ENCODE measurements around the gene RPS15.

The RPS15 gene

DNA sequence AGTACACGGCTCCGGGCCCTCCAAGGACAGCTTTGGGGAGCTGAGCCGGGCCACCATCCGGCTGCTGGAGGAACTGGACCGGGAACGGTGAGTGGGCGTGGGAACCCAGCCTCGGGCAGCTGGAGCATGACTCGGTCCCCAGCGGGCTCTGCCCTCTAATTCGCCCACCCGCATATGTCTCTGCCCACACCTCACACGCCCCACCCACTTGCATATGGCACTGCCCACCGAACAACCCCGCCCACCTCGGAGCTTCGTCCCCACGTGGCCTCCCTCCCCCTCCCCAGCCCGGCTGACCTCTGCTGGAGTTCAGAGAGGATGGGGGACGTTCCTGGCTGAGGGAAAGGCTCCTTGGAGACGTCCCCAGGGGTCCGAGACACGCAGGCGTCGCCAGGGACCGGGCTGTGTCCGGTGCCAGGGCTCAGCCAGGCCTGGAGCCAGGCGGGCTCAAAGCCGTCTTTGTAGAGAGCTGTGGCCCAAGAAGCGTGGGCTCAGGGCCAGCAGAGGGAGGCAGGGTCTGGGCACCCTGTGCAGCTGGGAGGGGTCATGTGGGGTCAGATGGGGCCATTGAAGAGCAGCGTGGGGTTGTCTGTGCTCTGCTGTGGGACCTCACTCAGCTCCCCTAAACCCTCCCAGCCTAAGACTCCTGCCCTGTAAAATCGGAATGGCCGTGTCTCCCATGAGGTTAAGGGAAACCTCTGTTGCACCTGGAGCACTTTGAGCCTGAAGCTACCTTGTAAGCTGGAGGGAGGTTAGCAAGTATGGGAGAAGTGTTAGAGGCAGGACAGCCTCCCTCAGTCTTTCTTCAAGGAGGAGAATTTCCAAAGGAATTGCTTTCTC is 15.5 kb downstream of the RPS15 start:
- DNase-seq (ENCODE audit: low read depth) = no peak

DNA sequence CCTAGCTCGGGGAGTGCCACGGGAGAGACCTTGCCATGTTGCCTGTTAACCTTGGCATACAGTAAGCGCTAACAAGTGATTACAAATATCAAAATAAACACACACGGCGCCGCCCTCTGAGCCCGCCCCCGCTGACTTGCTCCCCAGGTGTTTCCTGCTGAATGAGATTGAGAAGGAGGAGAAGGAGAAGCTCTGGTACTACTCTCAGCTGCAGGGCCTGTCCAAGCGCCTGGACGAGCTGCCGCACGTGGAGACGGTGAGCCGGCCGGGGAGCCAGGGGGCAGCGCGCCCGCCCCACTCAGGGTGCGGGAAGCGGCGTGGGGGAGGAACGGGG is 16.8 kb downstream of the RPS15 start:
- DNase-seq (ENCODE audit: low read depth) = no peak

DNA sequence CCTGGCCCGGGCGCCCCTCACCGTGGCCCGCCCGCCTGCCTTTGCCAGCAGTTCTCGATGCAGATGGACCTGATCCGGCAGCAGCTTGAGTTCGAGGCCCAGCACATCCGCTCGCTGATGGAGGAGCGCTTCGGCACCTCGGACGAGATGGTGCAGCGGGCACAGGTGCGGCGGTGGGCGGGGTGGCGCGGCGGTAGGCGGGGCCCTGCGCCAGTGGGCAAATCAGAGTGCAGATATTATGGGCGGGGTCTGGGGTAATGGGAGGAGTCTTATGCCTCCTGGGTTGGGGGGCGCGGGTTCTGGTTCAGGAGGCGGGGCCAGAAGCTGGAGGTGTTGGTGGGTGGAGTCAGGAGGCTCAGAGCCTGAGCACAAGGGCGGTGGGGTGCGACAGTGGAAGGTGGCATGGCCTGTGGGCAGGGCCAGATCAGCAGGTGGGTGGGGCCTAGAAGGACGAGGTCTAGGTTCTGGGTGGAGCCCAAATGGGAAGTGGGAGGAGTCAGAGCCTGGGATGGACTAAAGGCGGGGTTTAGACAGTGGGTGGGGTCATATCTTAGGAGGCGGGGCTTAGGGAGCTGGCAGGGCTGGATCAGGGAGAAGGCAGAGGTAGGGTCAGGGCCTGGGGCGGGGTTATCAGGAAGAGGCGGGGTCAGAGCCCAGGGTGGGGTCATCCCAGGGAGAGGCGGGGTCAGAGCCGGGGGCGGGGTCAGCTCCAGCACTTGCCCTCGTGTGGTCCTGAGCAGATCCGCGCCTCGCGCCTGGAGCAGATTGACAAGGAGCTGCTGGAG is 17.3 kb downstream of the RPS15 start:
- no peak for DNase-seq (ENCODE audit: low read depth)

DNA sequence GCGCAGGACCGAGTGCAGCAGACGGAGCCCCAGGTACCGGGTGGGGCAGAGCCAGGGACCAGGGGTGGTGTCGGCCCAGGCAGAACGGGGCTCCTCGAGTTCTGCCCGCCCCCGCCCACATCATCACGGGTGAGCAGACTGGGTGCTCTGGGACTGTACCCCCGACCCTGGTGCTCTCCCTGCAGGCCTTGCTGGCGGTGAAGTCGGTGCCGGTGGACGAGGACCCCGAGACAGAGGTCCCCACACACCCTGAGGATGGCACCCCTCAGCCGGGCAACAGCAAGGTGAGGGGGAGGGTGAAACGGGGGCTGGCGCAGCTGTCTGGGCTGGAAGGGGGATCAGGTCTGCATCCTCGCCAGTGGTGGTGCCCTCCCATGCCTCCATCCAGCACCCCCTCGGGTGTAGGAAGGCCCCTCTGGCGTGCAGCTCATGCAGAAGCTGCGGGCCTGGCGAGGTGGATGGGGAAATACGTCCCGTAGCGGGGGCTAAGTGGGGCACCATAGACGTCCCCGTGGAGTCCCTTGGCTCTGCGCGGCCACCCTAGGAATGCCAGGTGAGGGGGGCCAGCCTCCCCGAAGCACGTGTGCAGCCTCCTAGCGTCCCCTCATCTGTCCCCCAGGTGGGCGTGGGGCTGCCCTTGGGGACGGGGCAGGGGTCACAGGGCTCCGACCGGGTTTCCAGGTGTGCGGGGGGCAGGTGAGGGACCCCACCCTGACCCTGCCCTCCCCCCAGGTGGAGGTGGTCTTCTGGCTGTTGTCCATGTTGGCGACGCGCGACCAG is 18.1 kb downstream of the RPS15 start:
- no peak for DNase-seq (ENCODE audit: low read depth)

DNA sequence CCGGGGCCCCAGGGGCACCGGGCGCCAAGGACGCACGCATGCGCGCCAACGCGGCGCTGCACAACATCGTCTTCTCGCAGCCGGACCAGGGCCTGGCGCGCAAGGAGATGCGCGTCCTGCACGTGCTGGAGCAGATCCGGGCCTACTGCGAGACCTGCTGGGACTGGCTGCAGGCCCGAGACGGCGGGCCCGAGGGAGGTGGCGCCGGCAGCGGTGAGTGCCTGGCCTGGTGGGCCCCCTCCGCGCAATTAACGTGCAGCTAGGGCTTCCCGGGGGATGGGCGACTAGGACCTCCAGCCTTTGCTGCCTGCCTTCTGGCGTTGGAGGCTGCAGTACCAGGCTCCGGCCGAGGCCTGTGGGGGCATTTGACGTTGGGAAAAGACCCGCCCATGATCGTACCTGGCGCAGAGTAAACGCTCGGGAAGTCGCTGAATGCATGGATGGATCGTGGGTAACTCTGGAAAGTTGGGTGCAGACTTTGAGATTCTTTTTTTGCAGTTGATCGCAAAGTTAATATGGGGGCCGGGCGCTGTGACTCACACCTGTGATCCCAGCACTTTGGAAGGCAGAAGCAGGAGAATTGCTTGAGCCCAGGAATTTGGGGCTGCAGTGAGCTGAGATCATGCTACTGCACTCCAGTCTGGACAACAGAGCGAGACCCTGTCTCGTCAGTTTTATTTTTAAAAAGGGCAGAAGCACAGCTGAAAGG is 19.0 kb downstream of the RPS15 start:
- no peak for DNase-seq (ENCODE audit: low read depth)

DNA sequence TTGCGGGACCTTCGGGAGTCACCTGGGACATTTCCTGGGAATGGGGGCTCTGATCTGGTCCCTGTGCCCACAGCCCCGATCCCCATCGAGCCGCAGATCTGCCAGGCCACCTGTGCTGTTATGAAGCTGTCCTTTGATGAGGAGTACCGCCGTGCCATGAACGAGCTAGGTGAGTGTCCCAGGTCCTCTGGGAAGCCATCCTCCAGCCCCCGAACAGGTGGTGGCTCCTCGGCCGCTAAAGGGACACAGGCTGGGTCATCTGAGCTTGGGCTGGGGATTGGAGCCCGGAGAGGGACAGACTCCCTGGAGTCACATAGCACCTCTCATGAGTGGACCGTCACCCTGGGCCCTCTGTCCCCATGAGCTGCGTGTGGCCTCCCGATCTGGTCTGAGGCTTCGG is 19.7 kb downstream of the RPS15 start:
- DNase-seq (ENCODE audit: low read depth) = no peak

DNA sequence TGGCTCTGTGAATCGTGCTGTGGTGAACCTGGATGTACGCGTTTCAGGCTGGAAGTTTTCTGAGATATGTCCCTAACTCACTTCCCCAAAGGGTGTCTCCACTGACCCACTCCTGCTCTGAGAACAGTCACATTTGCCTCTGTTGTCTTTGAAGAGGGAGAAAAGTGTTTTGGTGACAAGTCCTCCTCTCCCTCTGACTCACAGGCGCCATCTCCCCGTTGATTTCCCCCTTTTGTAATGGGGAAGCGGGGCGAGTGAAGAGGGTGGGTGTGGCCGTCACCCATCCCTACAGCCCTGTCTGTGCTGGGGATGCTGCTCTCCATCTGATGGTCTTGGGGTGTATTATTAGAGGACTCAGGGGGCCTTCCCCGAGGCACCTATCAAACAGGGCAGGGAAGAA is 21.3 kb downstream of the RPS15 start:
- DNase-seq (ENCODE audit: low read depth) = no peak

DNA sequence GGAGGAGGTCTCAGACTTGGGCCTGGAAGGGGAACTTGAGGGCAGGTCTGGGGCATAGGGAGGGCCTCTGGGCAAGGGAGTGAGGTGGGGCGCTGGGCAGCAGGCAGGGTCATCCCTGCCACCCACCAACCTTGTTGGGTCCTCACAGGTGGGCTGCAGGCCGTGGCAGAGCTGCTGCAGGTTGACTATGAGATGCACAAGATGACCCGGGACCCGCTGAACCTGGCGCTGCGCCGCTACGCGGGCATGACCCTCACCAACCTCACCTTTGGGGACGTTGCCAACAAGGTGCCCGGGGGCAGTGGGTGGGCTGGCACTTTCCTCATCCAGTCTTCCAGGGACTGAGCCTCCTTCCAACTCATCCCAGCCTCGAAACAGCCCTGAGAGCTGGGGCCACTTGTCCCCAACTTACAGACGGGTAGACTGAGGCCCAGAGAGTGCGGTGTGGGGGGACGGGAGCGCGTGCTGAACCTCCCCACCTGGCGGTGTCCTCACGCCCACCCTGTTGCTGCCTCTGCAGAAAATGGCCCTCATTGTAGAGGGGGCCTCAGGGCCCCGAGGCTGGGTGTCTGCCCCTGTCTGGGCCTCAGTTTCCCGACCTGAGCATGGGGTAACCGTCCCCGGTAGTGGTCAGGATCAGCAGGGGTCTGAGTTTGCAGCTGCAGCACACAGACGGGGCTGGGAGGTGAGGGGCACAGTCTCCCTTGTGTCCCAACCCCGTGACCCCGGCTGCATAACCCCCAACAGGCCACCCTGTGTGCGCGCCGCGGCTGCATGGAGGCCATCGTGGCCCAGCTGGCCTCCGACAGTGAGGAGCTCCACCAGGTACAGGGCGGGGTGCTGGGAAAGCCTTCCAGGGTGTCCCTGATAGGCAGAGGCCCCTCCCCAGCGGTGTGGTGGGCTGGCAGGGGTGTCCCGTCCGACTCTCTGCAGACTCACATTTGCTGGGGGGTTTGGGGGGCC is 22.1 kb downstream of the RPS15 start:
- no peak for DNase-seq (ENCODE audit: low read depth)

DNA sequence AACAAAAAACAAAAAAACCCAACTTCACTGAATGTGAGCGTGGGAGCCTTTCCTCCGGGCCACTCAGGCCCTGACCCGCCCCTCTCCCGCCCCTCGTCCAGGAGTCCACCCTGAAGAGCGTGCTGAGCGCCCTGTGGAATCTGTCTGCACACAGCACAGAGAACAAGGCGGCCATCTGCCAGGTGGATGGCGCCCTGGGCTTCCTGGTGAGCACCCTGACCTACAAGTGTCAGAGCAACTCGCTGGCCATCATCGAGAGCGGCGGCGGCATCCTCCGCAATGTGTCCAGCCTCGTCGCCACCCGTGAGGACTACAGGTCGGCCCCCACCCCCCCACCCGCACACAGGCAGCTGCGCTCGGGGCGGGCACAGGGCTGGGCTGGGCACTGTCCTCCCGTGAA is 23.7 kb downstream of the RPS15 start:
- no peak for DNase-seq (ENCODE audit: low read depth)

DNA sequence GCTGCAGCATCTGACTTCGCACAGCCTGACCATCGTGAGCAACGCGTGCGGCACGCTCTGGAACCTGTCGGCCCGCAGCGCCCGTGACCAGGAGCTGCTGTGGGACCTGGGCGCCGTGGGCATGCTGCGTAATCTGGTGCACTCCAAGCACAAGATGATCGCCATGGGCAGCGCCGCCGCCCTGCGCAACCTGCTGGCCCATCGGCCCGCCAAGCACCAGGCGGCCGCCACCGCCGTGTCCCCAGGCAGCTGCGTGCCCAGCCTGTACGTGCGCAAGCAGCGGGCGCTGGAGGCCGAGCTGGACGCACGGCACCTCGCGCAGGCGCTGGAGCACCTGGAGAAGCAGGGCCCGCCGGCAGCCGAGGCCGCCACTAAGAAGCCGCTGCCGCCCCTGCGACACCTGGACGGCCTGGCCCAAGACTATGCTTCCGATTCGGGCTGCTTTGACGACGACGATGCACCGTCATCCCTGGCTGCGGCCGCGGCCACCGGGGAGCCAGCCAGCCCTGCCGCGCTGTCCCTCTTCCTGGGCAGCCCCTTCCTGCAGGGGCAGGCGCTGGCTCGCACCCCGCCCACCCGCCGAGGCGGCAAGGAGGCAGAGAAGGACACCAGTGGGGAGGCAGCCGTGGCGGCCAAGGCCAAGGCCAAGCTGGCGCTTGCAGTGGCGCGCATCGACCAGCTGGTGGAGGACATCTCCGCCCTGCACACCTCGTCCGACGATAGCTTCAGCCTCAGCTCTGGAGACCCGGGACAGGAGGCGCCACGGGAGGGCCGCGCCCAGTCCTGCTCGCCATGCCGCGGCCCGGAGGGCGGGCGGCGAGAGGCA is 27.2 kb downstream of the RPS15 start:
- no peak for DNase-seq (ENCODE audit: low read depth)

DNA sequence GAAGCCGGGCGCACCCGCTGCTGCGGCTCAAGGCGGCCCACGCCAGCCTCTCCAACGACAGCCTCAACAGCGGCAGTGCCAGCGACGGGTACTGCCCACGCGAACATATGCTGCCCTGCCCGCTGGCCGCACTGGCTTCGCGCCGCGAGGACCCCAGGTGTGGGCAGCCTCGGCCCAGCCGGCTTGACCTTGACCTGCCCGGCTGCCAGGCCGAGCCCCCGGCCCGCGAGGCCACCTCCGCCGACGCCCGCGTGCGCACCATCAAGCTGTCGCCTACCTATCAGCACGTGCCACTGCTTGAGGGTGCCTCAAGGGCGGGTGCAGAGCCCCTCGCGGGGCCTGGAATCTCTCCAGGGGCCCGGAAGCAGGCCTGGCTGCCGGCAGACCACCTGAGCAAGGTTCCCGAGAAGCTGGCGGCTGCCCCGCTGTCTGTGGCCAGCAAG is 27.8 kb downstream of the RPS15 start:
- DNase-seq (ENCODE audit: low read depth) = no peak

DNA sequence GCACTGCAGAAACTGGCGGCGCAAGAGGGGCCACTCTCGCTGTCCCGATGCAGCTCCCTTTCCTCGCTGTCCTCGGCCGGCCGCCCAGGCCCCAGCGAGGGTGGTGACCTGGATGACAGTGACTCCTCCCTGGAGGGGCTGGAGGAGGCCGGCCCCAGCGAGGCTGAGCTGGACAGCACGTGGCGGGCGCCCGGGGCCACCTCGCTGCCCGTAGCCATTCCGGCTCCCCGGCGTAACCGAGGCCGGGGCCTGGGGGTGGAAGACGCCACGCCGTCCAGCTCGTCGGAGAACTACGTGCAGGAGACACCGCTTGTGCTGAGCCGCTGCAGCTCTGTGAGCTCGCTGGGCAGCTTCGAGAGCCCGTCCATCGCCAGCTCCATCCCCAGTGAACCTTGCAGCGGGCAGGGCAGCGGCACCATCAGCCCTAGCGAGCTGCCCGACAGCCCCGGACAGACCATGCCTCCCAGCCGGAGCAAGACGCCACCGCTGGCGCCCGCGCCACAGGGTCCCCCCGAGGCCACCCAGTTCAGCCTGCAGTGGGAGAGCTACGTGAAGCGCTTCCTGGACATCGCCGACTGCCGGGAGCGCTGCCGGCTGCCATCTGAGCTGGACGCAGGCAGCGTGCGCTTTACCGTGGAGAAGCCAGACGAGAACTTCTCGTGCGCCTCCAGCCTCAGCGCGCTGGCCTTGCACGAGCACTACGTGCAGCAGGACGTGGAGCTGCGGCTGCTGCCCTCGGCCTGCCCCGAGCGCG is 28.4 kb downstream of the RPS15 start:
- no peak for DNase-seq (ENCODE audit: low read depth)

DNA sequence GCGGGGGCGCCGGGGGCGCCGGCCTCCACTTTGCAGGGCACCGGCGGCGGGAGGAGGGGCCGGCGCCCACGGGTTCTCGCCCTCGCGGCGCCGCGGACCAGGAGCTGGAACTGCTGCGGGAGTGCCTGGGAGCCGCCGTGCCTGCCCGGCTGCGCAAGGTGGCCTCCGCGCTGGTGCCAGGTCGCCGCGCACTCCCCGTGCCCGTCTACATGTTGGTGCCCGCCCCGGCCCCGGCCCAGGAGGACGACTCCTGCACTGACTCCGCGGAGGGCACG is 29.0 kb downstream of the RPS15 start:
- DNase-seq (ENCODE audit: low read depth) = no peak

DNA sequence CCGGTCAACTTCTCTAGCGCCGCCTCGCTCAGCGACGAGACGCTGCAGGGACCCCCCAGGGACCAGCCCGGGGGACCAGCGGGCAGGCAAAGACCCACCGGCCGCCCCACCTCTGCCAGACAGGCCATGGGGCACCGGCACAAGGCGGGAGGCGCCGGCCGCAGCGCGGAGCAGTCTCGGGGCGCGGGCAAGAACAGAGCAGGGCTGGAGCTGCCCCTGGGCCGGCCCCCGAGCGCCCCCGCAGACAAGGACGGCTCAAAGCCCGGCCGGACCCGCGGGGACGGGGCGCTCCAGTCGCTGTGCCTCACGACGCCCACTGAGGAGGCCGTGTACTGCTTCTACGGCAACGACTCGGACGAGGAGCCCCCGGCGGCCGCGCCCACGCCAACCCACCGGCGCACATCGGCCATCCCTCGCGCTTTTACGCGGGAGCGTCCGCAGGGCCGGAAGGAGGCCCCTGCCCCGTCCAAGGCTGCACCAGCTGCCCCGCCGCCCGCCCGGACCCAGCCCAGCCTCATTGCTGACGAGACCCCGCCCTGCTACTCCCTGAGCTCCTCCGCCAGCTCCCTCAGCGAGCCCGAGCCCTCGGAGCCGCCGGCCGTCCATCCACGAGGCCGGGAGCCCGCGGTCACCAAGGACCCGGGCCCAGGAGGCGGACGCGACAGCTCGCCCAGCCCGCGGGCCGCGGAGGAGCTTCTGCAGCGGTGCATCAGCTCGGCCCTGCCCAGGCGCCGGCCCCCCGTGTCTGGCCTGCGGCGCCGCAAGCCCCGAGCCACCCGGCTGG is 29.5 kb downstream of the RPS15 start:
- DNase-seq (ENCODE audit: low read depth) = no peak

DNA sequence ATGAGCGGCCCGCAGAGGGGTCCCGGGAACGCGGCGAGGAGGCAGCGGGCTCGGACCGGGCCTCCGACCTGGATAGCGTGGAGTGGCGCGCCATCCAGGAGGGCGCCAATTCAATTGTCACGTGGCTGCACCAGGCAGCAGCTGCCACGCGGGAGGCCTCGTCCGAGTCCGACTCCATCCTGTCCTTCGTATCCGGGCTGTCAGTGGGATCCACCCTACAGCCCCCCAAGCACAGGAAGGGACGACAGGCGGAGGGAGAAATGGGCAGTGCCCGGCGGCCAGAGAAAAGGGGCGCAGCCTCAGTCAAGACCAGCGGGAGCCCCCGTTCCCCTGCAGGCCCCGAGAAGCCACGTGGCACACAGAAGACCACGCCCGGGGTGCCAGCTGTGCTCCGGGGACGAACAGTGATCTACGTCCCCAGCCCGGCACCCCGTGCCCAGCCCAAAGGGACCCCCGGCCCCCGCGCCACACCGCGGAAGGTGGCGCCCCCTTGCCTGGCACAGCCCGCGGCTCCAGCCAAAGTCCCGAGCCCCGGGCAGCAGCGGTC is 30.2 kb downstream of the RPS15 start:
- DNase-seq (ENCODE audit: low read depth) = no peak

DNA sequence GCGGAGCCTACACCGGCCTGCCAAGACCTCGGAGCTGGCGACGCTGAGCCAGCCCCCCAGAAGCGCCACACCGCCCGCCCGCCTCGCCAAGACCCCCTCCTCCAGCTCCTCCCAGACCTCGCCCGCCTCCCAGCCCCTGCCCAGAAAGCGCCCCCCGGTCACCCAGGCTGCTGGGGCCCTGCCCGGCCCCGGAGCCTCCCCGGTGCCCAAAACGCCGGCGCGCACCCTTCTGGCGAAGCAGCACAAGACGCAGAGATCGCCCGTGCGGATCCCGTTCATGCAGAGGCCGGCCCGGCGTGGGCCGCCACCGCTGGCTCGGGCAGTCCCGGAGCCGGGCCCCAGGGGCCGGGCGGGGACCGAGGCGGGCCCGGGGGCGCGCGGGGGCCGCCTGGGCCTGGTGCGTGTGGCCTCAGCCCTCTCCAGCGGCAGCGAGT is 30.6 kb downstream of the RPS15 start:
- no peak for DNase-seq (ENCODE audit: low read depth)

DNA sequence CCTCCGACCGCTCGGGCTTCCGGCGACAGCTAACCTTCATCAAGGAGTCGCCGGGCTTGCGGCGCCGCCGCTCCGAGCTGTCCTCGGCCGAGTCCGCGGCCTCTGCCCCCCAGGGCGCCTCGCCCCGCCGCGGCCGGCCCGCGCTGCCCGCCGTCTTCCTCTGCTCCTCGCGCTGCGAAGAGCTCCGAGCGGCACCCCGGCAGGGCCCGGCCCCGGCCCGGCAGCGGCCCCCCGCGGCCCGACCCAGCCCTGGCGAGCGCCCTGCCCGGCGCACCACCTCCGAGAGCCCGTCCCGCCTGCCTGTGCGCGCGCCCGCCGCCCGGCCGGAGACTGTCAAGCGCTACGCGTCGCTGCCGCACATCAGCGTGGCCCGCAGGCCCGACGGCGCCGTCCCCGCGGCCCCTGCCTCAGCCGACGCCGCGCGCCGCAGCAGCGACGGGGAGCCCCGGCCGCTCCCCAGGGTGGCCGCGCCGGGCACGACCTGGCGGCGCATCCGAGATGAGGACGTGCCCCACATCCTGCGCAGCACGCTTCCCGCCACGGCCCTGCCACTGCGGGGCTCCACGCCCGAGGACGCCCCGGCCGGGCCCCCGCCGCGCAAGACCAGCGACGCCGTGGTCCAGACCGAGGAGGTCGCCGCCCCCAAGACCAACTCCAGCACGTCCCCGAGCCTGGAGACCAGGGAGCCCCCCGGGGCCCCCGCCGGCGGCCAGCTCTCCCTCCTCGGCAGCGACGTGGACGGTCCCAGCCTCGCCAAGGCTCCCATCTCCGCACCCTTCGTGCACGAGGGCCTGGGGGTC is 31.3 kb downstream of the RPS15 start:
- DNase-seq (ENCODE audit: low read depth) = no peak

DNA sequence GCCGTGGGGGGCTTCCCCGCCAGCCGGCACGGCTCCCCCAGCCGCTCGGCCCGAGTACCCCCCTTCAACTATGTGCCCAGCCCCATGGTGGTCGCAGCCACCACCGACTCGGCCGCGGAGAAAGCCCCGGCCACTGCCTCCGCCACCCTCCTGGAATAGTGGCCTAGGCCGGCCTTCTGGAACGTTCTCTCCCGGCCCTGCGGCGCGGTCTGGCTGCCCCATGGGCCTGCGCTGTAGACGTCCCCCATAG is 31.8 kb downstream of the RPS15 start:
- DNase-seq (ENCODE audit: low read depth) = no peak

All from HS-27A (cell line).